ENCODE results near the gene TEKT2.

TEKT2 gene

DNA sequence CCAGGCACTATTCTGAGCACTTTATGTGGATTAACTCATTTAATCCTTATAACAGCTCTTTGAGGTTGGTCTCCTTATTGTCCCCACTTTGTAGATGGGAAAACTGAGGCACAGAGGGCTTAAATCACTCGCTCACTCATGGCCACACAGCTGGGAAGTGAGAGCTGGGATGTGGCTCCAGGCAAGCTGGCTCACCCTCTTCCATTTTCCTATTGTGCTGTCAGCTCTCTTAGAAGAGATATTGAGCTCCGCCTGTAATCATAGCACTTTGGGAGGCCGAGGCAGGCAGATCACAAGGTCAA is 45.0 kb downstream of the TEKT2 start:
- no peak for DNase-seq (ENCODE audit: low read depth)

DNA sequence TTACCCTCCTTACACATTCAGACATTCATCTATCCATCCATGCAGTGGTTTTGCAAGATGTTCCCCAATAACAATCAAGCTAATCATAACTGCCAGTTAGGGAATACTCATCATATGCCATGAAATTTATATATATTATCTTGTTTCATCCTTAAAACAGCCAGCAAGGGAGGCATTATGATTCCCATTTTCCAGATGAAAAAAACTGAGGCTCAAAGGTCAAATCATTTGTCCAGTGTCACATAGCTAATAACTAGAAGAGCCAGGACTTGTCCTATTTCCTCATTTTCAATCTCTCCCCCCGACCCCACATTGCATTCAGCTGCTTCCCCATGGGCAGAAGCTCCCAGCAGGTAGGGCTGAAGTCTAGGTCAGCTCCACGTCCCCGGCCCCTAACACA is 48.1 kb downstream of the TEKT2 start:
- DNase-seq (ENCODE audit: low read depth) = no peak

DNA sequence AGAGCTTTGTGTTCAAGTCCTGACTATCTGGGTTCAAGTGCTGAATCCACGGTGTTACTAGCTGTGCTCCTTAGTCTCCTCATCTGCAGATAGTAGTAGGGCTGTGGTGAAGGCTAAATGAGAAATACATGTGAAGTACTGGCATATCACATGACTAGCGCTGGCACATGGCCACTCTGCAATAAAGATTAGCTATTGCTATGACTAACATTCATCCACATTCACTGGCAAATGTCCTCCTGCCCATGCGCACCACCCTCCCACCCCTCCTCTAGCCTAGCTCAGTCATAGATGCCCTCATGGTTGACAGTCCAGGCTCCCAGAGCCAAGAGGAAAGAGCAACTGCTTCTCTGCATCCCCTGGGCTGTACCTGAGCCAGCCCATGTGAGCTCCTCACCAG is 49.6 kb downstream of the TEKT2 start:
- no peak for DNase-seq (ENCODE audit: low read depth)

DNA sequence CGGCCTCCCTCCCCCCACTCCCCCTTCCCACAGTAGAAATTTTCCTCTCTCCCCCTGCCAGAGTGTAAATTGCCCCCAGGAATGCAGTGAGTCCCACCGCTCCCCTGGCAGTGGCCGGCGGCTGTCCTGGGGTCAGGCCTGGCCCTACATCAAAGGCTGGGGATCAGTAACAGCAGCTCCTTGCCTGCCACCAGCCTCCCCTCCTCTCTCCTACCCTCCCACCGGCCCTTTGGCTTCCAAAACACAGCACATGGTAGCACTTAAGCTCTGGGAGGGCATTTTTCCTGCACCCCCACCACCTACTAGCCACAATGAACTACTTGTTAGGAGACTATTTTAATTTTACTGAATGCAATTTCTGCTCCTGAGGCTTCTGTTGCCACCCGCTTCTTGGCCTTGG is 50.1 kb downstream of the TEKT2 start:
- DNase-seq (ENCODE audit: low read depth) = no peak

DNA sequence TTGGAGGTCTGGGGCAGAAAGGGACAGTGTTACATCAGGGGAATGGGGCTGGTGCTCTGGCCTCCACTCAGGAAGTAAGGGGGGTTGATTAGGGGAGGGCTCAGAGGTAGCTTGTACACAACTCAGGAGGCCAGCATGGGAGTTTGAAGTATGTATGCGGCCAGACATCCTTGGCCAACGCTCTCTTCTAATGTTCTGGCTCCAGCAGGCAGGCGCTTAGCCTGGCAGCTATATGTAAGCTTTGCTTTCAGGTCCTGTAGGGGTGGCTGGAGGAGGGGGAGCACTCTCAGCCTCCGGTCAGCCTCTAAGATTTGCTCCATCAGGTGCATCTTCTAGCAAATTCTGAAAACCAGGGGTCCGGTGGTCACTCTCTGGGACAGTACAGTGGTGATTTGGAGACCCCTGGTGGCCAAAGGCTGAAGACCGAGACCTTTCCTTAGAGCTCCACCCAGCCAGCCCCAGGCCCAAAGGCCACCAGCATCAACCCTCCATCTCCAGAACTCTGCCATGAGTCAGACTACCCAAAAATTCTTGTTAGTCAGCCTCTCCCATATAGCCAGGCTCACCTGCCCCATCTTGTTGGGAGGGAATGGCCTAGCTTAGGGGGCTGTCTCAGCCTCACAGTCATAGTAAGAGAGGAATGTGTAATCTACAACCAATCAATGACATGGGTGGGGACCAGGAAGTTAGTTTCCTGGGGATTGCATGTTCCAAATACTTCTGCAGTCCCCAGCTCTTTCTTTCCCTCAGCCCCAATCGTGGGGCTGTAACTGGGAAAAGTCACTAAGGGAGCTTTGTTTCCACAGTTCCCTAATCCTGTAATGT is 50.8 kb downstream of the TEKT2 start:
- DNase-seq (ENCODE audit: low read depth) = no peak

DNA sequence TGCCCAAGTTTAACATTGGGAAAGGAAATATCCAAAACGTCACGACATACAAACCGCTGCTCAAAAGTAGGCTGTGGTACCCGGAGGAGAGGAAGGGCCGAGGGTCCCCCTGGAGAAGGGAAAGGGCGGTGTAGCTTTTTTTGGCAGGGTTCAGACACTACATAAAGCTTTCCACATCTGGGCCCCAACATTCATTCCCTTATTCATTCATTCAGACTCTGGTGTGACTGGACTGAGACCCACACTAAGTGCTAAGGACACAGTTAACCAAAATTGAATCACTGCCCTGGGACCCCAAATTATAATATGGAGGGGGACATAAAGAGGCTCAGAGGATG is 51.4 kb downstream of the TEKT2 start:
- DNase-seq (ENCODE audit: low read depth) = no peak

DNA sequence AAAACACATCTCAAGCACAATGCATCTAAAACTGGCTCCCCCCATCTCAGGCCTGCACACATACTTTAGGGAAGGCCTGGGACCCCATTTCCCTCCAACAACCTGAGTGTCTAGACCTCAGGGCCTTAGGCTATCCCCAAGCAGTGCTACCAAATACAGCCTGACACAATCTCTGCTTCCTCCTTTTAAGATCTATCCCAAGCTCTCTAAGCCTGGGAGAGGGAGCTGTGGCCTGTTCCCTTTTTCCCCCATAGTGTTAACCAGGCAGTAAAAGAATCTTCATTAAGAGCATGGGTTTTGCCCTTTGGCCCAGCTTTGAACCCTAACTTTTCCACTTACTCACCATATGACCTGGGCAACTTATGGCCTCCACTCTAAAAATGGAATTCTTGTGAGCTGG is 51.9 kb downstream of the TEKT2 start:
- DNase-seq (ENCODE audit: low read depth) = no peak

DNA sequence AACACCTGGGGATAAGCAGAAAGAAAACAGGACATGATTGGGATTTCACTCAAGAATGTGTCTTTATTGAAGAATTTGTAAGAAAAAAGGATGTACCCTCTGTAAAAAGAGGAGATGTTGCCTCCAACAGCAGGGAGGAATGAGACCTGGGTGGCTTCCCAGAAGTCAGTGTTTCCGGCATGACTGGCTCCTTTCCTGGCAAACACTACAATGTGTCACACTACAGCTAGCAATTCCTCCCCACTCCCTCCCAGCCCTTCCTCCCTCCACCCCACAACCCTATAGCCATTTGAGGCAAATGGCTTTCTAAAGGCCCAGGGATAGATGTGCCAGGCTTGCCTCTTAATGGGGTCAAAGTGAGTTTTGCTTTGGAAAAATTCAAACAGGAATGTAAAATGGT is 52.6 kb downstream of the TEKT2 start:
- DNase-seq (ENCODE audit: low read depth) = no peak

DNA sequence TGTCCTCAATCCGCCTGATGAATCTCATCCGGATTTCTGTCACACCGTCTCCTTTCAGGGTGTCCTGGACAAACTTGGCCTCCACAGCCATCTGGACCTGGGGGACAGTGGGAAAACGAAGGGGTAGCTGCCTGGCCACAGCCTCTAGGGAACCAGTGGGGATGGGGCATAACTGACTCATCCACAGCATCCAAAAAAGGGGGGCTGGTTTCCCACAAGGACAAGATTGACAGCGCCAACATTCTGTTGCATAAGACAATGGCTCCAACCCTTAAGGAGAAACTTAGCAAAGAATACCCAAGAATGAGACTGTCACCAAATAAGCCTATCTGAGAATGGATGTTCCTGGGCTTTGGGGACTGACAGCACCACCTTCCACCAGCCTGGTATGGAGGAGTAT is 53.3 kb downstream of the TEKT2 start:
- DNase-seq (ENCODE audit: low read depth) = no peak

DNA sequence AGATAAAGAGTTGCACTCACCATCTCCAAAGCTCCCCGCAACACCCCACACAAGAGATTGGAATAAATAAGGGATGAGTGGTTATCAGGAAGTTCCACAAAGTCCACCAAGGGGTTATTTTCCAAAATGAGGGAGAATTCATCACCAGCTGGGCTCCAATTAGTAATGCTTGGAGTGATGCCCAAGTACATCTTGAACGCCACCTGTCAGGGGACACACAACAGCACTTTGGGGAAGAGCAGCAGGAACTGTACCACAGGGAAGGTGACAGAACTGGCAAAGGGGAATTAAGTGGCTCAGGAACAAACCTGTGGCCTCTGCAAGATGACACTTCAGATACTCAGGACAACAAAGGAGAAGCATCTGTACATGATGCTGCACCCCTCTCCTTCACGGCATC is 53.9 kb downstream of the TEKT2 start:
- no peak for DNase-seq (ENCODE audit: low read depth)
